Measurements from ENCODE around the gene NIPAL1. TPM values are rescaled to one million over a fixed set of nuclear protein-coding genes. Genes with fewer than 3 reads are reported as not detected.

NIPAL1 gene
- total RNA-seq, 1 donor from 2014 or later = 0.32 TPM

DNA sequence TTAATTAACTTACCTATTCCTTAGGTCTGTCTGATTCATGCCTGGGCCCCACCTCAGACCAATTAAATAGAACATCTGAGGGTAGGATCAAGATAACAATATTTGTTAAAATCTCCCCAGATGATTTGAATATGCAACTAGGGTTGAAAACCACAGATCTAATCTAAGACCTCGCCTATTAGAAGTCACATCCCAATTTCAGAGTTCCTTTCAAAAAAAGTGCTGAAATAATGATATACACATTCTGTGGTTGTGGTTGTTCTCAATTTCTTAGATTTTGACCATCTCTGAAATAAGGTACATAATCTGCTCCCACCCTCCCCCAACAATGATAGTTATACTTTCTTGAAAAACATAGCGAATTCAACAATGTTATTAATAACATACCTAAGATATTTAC, 27.7 kb downstream of the NIPAL1 start:
- H3K36me3 Mint-ChIP-seq (ENCODE audit: low read depth) = no peaks in the 10 kb centered on the region
- H3K27ac Mint-ChIP-seq (ENCODE audit: unreplicated experiment) = no peak overlapping the region
- TF ChIP-seq, protein P1, sequence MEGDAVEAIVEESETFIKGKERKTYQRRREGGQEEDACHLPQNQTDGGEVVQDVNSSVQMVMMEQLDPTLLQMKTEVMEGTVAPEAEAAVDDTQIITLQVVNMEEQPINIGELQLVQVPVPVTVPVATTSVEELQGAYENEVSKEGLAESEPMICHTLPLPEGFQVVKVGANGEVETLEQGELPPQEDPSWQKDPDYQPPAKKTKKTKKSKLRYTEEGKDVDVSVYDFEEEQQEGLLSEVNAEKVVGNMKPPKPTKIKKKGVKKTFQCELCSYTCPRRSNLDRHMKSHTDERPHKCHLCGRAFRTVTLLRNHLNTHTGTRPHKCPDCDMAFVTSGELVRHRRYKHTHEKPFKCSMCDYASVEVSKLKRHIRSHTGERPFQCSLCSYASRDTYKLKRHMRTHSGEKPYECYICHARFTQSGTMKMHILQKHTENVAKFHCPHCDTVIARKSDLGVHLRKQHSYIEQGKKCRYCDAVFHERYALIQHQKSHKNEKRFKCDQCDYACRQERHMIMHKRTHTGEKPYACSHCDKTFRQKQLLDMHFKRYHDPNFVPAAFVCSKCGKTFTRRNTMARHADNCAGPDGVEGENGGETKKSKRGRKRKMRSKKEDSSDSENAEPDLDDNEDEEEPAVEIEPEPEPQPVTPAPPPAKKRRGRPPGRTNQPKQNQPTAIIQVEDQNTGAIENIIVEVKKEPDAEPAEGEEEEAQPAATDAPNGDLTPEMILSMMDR (IDR thresholded peaks at IDR 0.05) = no peak
- DNase-seq (ENCODE audit: low spot score) = no peak
- no peaks in the 10 kb centered on the region for H3K4me1 Mint-ChIP-seq (ENCODE audit: low read depth)
- H3K9me3 Mint-ChIP-seq (ENCODE audit: low read depth) = no peaks in the 10 kb centered on the region
- H3K27me3 Mint-ChIP-seq (ENCODE audit: low read depth) = peaks cover 30% of the 10 kb centered on the region
- no peak overlapping the region for H3K4me3 Mint-ChIP-seq (ENCODE audit: unreplicated experiment)

GRCh38 chr4:48046059-48046458, 29.5 kb downstream of the NIPAL1 start:
- Mint-ChIP-seq H3K9me3 (ENCODE audit: low read depth) (no peaks in the 10 kb centered on the region), H3K36me3 (ENCODE audit: low read depth) (no peaks in the 10 kb centered on the region), H3K27me3 (ENCODE audit: low read depth) (peaks cover 39% of the 10 kb centered on the region), H3K4me3 (ENCODE audit: unreplicated experiment) (no peak overlapping the region), H3K27ac (ENCODE audit: unreplicated experiment) (no peak overlapping the region), H3K4me1 (ENCODE audit: low read depth) (no peaks in the 10 kb centered on the region)
- no peak for DNase-seq (ENCODE audit: low spot score)
- TF ChIP-seq, protein P1 (IDR thresholded peaks at IDR 0.05) = no peak

- no peaks in the 10 kb centered on the region for H3K9me3 Mint-ChIP-seq (ENCODE audit: low read depth)
- no peak for DNase-seq (ENCODE audit: low spot score)
- no peak overlapping the region for H3K4me3 Mint-ChIP-seq (ENCODE audit: unreplicated experiment)
- H3K36me3 Mint-ChIP-seq (ENCODE audit: low read depth) = no peaks in the 10 kb centered on the region
- TF ChIP-seq, protein P1 (IDR thresholded peaks at IDR 0.05) = no peak
- peaks cover 33% of the 10 kb centered on the region for H3K27me3 Mint-ChIP-seq (ENCODE audit: low read depth)
- H3K4me1 Mint-ChIP-seq (ENCODE audit: low read depth) = no peaks in the 10 kb centered on the region
- H3K27ac Mint-ChIP-seq (ENCODE audit: unreplicated experiment) = no peak overlapping the region
Observed at GRCh38 chr4:48047421-48047844, 30.9 kb downstream of the NIPAL1 start.

- Mint-ChIP-seq H3K9me3 (ENCODE audit: low read depth) (no peaks in the 10 kb centered on the region), H3K4me1 (ENCODE audit: low read depth) (no peaks in the 10 kb centered on the region), H3K36me3 (ENCODE audit: low read depth) (no peaks in the 10 kb centered on the region), H3K27ac (ENCODE audit: unreplicated experiment) (no peak overlapping the region), H3K4me3 (ENCODE audit: unreplicated experiment) (no peak overlapping the region), H3K27me3 (ENCODE audit: low read depth) (peaks cover 28% of the 10 kb centered on the region)
- TF ChIP-seq, protein P1 (IDR thresholded peaks at IDR 0.05) = no peak
- DNase-seq (ENCODE audit: low spot score) = no peak
Observed at GRCh38 chr4:48047896-48048295, 31.3 kb downstream of the NIPAL1 start.

DNA sequence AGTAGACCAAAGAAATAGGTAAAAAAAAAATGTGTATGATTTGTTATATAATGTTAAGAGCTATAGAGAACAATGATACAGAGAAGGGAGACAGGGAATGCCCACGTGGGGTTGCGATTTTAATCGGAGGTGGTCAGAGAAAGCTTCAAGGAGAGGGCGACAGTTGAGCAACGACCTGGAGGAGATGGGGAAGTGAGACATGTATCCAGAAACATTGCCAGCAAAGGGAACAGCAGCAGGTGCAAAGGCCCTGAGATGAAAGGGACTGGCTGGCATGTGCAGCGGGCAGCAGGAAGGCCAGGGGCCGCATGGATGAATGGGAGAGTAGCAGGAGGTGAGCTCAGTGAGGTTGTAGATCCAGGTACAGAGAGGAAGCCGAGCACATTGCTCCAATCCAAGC, 32.9 kb downstream of the NIPAL1 start:
- H3K27ac Mint-ChIP-seq (ENCODE audit: unreplicated experiment) = no peak overlapping the region
- DNase-seq (ENCODE audit: low spot score) = no peak
- TF ChIP-seq, protein P1 (IDR thresholded peaks at IDR 0.05) = no peak
- H3K4me1 Mint-ChIP-seq (ENCODE audit: low read depth) = no peaks in the 10 kb centered on the region
- no peaks in the 10 kb centered on the region for H3K9me3 Mint-ChIP-seq (ENCODE audit: low read depth)
- H3K36me3 Mint-ChIP-seq (ENCODE audit: low read depth) = no peaks in the 10 kb centered on the region
- no peak overlapping the region for H3K4me3 Mint-ChIP-seq (ENCODE audit: unreplicated experiment)
- peaks cover 20% of the 10 kb centered on the region for H3K27me3 Mint-ChIP-seq (ENCODE audit: low read depth)

Data from chondrocyte (in vitro differentiated cells).